Lung (tissue), 12 donors: ENCODE data around the gene MRPL19. TPM values are rescaled to one million over a fixed set of nuclear protein-coding genes. Genes with fewer than 3 reads are reported as not detected.

Experiments used
- ATAC-seq: fragments of 200-7000 bp; cut with Tn5 transposase; one replicate; pipeline ENCODE4 v1.9.1; 2020; ENCODE audit warnings: moderate number of reproducible peaks; ENCODE audit not compliant: insufficient read depth, low FRiP score
- DNase-seq, 3 donors: peaks; one replicate each; pipeline ENCODE4 v3.0.0-alpha.2; 2013 to 2017
- H3K27ac ChIP-seq, 2 donors: one replicate each; pipeline ENCODE4 v1.5.1; 2013; ENCODE audit warnings: mild to moderate bottlenecking in 2 of 2, moderate library complexity in 2 of 2, control low read depth in 1 of 2, inconsistent platforms in 1 of 2, low read depth in 1 of 2, low read length in 1 of 2
- H3K27me3 ChIP-seq, 3 donors: one replicate each; pipeline ENCODE4 v1.5.1; 2013; ENCODE audit warnings: low read length in 2 of 3; ENCODE audit not compliant: control insufficient read depth in 3 of 3, insufficient read depth in 3 of 3
- H3K36me3 ChIP-seq, 4 donors: one replicate each; pipeline ENCODE4 v1.5.1; 2013; ENCODE audit warnings: low read length in 4 of 4, mild to moderate bottlenecking in 1 of 4, moderate library complexity in 1 of 4; ENCODE audit not compliant: control insufficient read depth in 4 of 4, insufficient read depth in 4 of 4
- H3K4me1 ChIP-seq, 5 donors: one replicate each; pipeline ENCODE4 v1.5.1; 2013; ENCODE audit warnings: low read length in 5 of 5, mild to moderate bottlenecking in 2 of 5, moderate library complexity in 1 of 5; ENCODE audit not compliant: control insufficient read depth in 5 of 5, insufficient read depth in 5 of 5
- H3K4me3 ChIP-seq: one replicate; pipeline ENCODE4 v1.5.1; 2013; ENCODE audit warnings: mild to moderate bottlenecking, control low read depth, moderate library complexity
- H3K9ac ChIP-seq, 2 donors: one replicate each; pipeline ENCODE4 v1.5.1; 2013; ENCODE audit warnings: low read length in 2 of 2, control low read depth in 1 of 2; ENCODE audit not compliant: insufficient read depth in 1 of 2
- H3K9me3 ChIP-seq, 4 donors: one replicate each; pipeline ENCODE4 v1.5.1; 2013; ENCODE audit warnings: low read length in 3 of 4, mild to moderate bottlenecking in 1 of 4, moderate library complexity in 1 of 4; ENCODE audit not compliant: control insufficient read depth in 4 of 4, insufficient read depth in 3 of 4
- WGBS, 2 donors: extraction: QIAGEN DNeasy Blood & Tissue Kit; methylation state at CpG; one replicate each; pipeline ENCODE4 v1.1.7; 2013; 5-methylcytosine and 5-hydroxymethylcytosine counted together
- polyA plus RNA-seq, 2 donors: library from polyadenylated mRNA; stranded (reverse); fragments of 200-250 nt; gene quantifications; one replicate each; pipeline ENCODE4 v1.2.1, GENCODE V29; 2013
- total RNA-seq, 2 donors: library from RNA; depleted of rRNA in 1 of 2; stranded (reverse); fragments of >200 nt in 1 of 2; gene quantifications; one replicate each; pipeline ENCODE4 v1.2.1, GENCODE V29; 2014 to 2021
- TF ChIP-seq, protein P1 (sequence below): IDR thresholded peaks from 2 replicates; pipeline ENCODE4 v1.5.1; 2012; ENCODE audit warnings: mild to moderate bottlenecking; ENCODE audit errors: control extremely low read depth, extremely low read depth
- donor health status: control.
- donor health status: control.
- donor health status: Bipolar disorder and iron deficiency.
- donor health status: healthy.
- donor health status: DM: yes; HTN: yes; CAD: no.

MRPL19 gene
- total and polyA plus RNA-seq, 4 donors = 14.9 to 65.0 (median 33.3) TPM

DNA sequence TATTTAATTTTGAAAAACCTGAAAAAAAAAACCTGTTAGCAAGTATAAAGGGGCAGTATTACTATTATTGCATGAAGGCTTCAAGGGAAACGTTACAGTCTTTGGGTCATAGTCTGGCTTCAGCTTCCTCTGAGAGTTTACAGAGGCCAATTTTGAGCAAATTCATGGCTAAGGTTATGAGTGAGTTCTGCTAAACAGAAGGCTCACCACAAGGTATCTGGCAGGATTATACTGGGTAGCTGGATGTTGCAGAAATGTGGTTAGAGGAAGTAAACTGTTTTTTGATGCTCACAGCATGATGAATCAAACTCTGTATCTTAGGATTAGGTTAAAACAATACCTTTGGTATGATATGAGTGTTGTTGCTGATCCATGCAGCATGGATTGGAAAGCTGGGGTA, 9.3 kb downstream of the MRPL19 start:
- ATAC-seq = no peak
- DNase-seq = no peak
- TF ChIP-seq, protein P1, sequence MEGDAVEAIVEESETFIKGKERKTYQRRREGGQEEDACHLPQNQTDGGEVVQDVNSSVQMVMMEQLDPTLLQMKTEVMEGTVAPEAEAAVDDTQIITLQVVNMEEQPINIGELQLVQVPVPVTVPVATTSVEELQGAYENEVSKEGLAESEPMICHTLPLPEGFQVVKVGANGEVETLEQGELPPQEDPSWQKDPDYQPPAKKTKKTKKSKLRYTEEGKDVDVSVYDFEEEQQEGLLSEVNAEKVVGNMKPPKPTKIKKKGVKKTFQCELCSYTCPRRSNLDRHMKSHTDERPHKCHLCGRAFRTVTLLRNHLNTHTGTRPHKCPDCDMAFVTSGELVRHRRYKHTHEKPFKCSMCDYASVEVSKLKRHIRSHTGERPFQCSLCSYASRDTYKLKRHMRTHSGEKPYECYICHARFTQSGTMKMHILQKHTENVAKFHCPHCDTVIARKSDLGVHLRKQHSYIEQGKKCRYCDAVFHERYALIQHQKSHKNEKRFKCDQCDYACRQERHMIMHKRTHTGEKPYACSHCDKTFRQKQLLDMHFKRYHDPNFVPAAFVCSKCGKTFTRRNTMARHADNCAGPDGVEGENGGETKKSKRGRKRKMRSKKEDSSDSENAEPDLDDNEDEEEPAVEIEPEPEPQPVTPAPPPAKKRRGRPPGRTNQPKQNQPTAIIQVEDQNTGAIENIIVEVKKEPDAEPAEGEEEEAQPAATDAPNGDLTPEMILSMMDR = no peak
- H3K27ac ChIP-seq = no peak overlapping the region
- peaks cover 0 to 7% (median 0%) of the 10 kb centered on the region in 4 donors for H3K9me3 ChIP-seq
- no peaks in the 10 kb centered on the region for H3K4me1 ChIP-seq
- peaks cover 17 to 69% (median 48%) of the 10 kb centered on the region in 4 donors for H3K36me3 ChIP-seq
- no peak overlapping the region for H3K4me3 ChIP-seq
- 44 to 79% methylated on average over 1 of the region's 1 CpG for WGBS, 2 donors
- H3K9ac ChIP-seq = no peak overlapping the region
- no peaks in the 10 kb centered on the region for H3K27me3 ChIP-seq

DNA sequence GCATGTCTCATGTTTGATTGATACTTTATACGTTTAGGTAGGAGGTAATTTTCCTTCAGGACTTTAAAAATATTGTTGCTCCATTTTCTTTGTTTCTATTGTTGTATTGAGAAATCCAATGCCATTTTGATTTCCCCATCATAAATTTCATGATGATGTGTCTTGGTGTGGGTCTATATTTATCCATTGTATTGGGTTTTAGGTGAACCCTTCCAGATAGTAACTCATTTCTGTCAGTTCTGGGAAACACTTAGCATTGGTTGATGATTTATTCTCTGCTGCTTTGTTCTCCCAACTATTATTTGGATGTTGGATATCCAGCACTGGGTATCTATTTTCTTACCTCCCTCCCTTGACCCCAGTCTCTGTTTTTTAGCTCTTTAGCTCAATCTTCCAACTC, 10.0 kb downstream of the MRPL19 start:
- Histone ChIP-seq H3K4me1 (no peaks in the 10 kb centered on the region), H3K27ac (no peak overlapping the region), H3K9me3 (peaks cover 0 to 7% (median under 1%) of the 10 kb centered on the region in 4 donors), H3K27me3 (no peaks in the 10 kb centered on the region), H3K9ac (no peak overlapping the region), H3K4me3 (no peak overlapping the region), H3K36me3 (peaks cover 13 to 70% (median 50%) of the 10 kb centered on the region in 4 donors)
- DNase-seq (no peak), ATAC-seq (no peak)
- TF ChIP-seq, protein P1 = no peak
- 76 to 87% methylated on average over 1 of the region's 1 CpG for WGBS, 2 donors

DNA sequence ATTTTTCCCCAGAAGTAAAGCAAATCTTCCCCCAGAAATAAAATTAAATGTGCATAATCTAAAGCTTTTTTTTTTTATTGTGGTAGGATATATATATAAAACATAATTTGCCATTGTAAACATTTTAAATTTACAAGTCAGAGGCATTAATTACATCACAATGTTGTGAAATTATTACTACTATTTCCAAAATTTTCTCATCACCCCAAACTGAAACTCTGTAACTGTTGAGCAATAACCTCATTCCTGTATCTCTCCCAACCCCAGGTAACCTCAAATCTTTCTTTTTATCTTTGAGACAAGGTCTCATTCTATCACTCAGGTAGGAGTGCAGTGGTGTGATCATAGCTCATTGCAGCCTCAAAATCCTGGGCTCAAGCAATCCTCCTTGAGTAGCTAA, 11.2 kb downstream of the MRPL19 start:
- TF ChIP-seq, protein P1 = no peak
- Histone ChIP-seq H3K9me3 (peaks cover 0 to 7% (median under 1%) of the 10 kb centered on the region in 4 donors), H3K36me3 (peaks cover 14 to 70% (median 51%) of the 10 kb centered on the region in 4 donors), H3K9ac (no peak overlapping the region), H3K4me1 (no peaks in the 10 kb centered on the region), H3K27me3 (no peaks in the 10 kb centered on the region), H3K4me3 (no peak overlapping the region), H3K27ac (no peak overlapping the region)
- no peak for ATAC-seq
- no peak for DNase-seq

DNA sequence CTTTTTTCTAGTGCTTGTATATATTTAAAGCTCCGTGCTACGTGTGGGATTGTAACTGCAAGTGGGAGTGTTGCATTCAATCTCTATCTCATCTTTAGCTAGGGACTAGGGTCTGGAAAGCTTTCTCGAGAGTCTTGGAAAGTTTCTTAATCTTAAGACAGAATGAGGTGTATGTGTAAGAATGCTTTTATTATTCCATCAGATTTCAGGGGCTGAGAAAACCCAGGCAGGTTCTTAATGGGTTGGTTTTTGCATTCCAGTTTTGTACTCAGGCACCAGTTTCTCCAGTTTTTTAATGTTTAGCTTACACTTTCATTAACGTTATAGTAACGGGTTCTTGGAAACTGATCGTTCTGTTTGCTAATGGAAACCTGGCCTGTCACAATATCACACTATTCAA, 20.3 kb downstream of the MRPL19 start:
- no peaks in the 10 kb centered on the region for H3K27me3 ChIP-seq
- H3K9me3 ChIP-seq = no peaks in the 10 kb centered on the region
- peaks cover 6 to 25% (median 20%) of the 10 kb centered on the region in 4 donors for H3K36me3 ChIP-seq
- H3K9ac ChIP-seq = peak overlapping the region in 1 of 2 donors; percentile 42
- TF ChIP-seq, protein P1 = no peak
- peak; percentile 15 to 75 (median 57) for DNase-seq
- H3K4me3 ChIP-seq = no peak overlapping the region
- peaks cover 0 to 3% (median 0%) of the 10 kb centered on the region in 5 donors for H3K4me1 ChIP-seq
- WGBS, 2 donors = 77 to 90% methylated on average over 6 of the region's 6 CpGs
- no peak overlapping the region for H3K27ac ChIP-seq
- no peak for ATAC-seq
